ENCODE results near the gene GAPDH. TPM values are rescaled to one million over a fixed set of nuclear protein-coding genes. Genes with fewer than 3 reads are reported as not detected.

Gene GAPDH
- polyA plus RNA-seq, 1 of the 3 experiments (the other 2 are of a cell fraction): 8,077 TPM

DNA sequence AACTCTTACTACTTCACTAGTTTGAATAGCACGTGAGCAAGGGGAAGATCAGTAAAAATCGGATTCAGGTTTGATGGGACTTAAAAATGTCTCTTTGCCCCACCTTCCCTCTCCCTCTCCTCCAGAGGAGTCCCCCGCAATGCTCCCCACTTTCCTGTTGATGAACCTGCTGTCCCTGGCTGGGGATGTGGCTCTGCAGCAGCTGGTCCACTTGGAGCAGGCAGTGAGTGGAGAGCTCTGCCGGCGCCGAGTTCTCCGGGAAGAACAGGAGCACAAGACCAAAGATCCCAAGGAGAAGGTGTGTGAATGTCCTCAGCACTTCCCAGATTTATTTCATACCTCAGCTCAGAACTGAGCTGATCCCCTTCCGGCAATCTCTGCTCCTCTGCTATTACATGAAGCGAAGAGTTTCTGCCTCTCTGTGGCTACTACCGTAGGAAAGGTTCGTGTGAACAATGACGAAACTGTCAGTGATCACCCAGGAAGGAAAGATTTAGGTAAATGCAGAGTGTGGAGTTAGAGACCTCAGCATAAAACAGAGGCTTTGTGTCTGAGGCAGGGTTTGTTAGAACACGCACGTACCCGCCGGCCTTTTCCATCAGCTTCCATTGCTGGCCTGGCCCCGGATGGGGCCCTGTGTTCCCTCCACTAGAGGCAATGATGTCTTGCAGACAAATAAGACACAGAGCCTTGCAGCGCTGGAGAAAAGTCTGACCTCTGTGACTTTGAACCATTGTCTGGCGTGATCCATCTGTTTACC lies 7.4 kb upstream of the GAPDH start (continued):
- TF ChIP-seq ELF1 (IDR thresholded peaks at IDR 0.05) (no peak), NFIC (IDR thresholded peaks at IDR 0.05; ENCODE audit: borderline replicate concordance) (no peak), FOXJ3 (CRISPR knock-in tag; IDR thresholded peaks at IDR 0.05) (no peak), MXI1 (IDR thresholded peaks at IDR 0.05; ENCODE audit: low read depth, low read length) (no peak)

DNA sequence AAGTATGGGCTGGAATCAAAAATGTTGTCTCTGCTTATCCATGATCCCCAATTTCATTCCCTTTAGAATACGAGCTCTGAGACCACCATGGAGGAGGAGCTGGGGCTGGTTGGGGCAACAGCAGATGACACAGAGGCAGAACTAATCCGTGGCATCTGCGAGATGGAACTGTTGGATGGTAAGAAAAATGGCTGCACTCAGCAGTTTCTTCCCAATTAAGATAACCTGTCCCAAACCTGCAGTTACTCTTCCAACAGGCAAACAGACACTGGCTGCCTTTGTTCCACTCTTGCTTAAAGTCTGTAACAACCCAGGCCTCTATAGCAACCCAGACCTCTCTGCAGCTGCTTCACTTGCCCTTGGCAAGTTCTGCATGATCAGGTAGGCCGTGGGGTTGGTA lies 6.6 kb upstream of the GAPDH start:
- CTCF ChIA-PET: interaction anchor here (0.8 to 1.5 kb wide), 2 partner anchors 10 to 35 kb away, joined by 3 to 4 read pairs; no protein-coding TSS in a partner anchor
- no peak overlapping the region for H3K9ac ChIP-seq
- H3F3A ChIP-seq (replicated peaks; ENCODE audit: insufficient read depth): peaks cover 30% of the 10 kb centered on the region
- no peaks in the 10 kb centered on the region for H3K9me2 ChIP-seq
- H2AFZ ChIP-seq (ENCODE audit: low read depth): no peak overlapping the region
- TF ChIP-seq, protein P1, sequence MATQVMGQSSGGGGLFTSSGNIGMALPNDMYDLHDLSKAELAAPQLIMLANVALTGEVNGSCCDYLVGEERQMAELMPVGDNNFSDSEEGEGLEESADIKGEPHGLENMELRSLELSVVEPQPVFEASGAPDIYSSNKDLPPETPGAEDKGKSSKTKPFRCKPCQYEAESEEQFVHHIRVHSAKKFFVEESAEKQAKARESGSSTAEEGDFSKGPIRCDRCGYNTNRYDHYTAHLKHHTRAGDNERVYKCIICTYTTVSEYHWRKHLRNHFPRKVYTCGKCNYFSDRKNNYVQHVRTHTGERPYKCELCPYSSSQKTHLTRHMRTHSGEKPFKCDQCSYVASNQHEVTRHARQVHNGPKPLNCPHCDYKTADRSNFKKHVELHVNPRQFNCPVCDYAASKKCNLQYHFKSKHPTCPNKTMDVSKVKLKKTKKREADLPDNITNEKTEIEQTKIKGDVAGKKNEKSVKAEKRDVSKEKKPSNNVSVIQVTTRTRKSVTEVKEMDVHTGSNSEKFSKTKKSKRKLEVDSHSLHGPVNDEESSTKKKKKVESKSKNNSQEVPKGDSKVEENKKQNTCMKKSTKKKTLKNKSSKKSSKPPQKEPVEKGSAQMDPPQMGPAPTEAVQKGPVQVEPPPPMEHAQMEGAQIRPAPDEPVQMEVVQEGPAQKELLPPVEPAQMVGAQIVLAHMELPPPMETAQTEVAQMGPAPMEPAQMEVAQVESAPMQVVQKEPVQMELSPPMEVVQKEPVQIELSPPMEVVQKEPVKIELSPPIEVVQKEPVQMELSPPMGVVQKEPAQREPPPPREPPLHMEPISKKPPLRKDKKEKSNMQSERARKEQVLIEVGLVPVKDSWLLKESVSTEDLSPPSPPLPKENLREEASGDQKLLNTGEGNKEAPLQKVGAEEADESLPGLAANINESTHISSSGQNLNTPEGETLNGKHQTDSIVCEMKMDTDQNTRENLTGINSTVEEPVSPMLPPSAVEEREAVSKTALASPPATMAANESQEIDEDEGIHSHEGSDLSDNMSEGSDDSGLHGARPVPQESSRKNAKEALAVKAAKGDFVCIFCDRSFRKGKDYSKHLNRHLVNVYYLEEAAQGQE (IDR thresholded peaks at IDR 0.05; ENCODE audit: low read depth, low read length): no peak
- no peak for TF ChIP-seq TAF1 (IDR thresholded peaks at IDR 0.05; ENCODE audit: borderline replicate concordance, low read depth, low read length)
- TF ChIP-seq RXRA (IDR thresholded peaks at IDR 0.05; ENCODE audit: borderline replicate concordance, low read depth): no peak
- no peak for TF ChIP-seq YY1 (IDR thresholded peaks at IDR 0.05; ENCODE audit: low read depth)
- no peaks in the 10 kb centered on the region for H3K9me3 ChIP-seq
- peaks cover 7 to 10% of the 10 kb centered on the region in 2 experiments; a peak in 2 of 4 replicates for H3K4me1 ChIP-seq (ENCODE audit: control insufficient read depth in 1 of 2, insufficient read depth in 2 of 2, low read depth in 1 of 2, low read length in 1 of 2)
- DNase-seq: no peak
- H3K27ac ChIP-seq (ENCODE audit: low read depth in 2 of 2, low read length in 1 of 2): no peak overlapping the region
- WGBS (ENCODE audit: low lambda C conversion rate): 93% methylated on average over 4 of the region's 4 CpGs
- H3K36me3 ChIP-seq (replicated peaks in 1 of 2; ENCODE audit: control insufficient read depth in 1 of 2, insufficient read depth in 2 of 2, low read length in 1 of 2): peaks cover 57 to 80% of the 10 kb centered on the region in 2 experiments
- H4K20me1 ChIP-seq (ENCODE audit: insufficient read depth): no peaks in the 10 kb centered on the region
- no peak overlapping the region for H3K4me3 ChIP-seq (ENCODE audit: low read depth in 2 of 2, low read length in 1 of 2)
- no peak overlapping the region for H3K4me2 ChIP-seq
- H3K27me3 ChIP-seq (ENCODE audit: insufficient read depth): no peaks in the 10 kb centered on the region
- H3K79me2 ChIP-seq (ENCODE audit: insufficient read depth): peaks cover 14% of the 10 kb centered on the region
- POLR2A ChIA-PET: interaction anchor here (3.2 kb wide), 1 partner anchor 10 kb away, joined by 14 read pairs; no protein-coding TSS in a partner anchor

DNA sequence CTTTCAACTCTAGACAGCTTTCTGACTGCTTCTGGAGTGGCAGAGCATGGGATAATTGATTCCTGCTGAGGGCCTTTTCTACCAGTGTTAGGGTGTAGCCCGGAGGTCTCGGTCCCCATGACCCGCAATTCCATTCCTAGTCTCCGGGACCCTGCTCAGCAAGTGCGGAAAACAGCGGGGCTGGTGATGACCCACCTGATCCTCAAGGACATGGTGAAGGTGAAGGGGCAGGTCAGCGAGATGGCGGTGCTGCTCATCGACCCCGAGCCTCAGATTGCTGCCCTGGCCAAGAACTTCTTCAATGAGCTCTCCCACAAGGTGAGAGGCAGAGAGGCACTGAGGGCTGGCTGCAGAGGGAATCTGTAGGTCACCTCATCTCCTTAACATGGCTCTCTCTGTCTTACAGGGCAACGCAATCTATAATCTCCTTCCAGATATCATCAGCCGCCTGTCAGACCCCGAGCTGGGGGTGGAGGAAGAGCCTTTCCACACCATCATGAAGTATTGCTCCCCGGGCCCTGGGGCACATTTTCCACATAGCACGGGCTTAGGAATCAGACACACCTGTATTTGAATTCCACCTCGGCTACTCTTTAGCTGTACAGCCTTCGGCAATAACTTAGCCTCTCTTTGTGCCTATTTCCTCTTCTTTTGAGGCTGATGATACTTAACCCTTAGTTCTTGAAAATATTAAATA lies 5.6 kb upstream of the GAPDH start:
- ChIA-PET POLR2A (interaction anchor here (3.2 kb wide), 1 partner anchor 9 kb away, joined by 14 read pairs; no protein-coding TSS in a partner anchor), CTCF (interaction anchor here (1.0 to 1.7 kb wide), 2 partner anchors 9 to 10 kb away, joined by 3 to 9 read pairs; no protein-coding TSS in a partner anchor)

More for the DNA sequence above, 5.6 kb upstream of the GAPDH start:
- H3K79me2 ChIP-seq (ENCODE audit: insufficient read depth): peaks cover 23% of the 10 kb centered on the region
- H2AFZ ChIP-seq (ENCODE audit: low read depth): no peak overlapping the region
- no peaks in the 10 kb centered on the region for H3K9me2 ChIP-seq
- H3K4me2 ChIP-seq: no peak overlapping the region
- no peak overlapping the region for H3K9ac ChIP-seq
- no peaks in the 10 kb centered on the region for H3K9me3 ChIP-seq
- H3K27ac ChIP-seq (ENCODE audit: low read depth in 2 of 2, low read length in 1 of 2): no peak overlapping the region; a peak in 1 of 4 replicates
- peaks cover 39% of the 10 kb centered on the region for H3F3A ChIP-seq (replicated peaks; ENCODE audit: insufficient read depth)
- H4K20me1 ChIP-seq (ENCODE audit: insufficient read depth): no peaks in the 10 kb centered on the region
- 82% methylated on average over 13 of the region's 17 CpGs for WGBS (ENCODE audit: low lambda C conversion rate)
- no peak overlapping the region for H3K4me3 ChIP-seq (ENCODE audit: low read depth in 2 of 2, low read length in 1 of 2)
- H3K4me1 ChIP-seq (ENCODE audit: control insufficient read depth in 1 of 2, insufficient read depth in 2 of 2, low read depth in 1 of 2, low read length in 1 of 2): peaks cover 10 to 14% of the 10 kb centered on the region in 2 experiments; a peak in 2 of 4 replicates
- peaks cover 52 to 72% of the 10 kb centered on the region in 2 experiments for H3K36me3 ChIP-seq (replicated peaks in 1 of 2; ENCODE audit: control insufficient read depth in 1 of 2, insufficient read depth in 2 of 2, low read length in 1 of 2)
- TF ChIP-seq SIN3A (IDR thresholded peaks at IDR 0.05; ENCODE audit: borderline replicate concordance, low read depth, low read length) (no peak), FOSL2 (IDR thresholded peaks at IDR 0.05; ENCODE audit: borderline replicate concordance, low read depth) (no peak), FOXM1 (IDR thresholded peaks at IDR 0.05; ENCODE audit: low read depth) (no peak)
- TF ChIP-seq, protein P2, sequence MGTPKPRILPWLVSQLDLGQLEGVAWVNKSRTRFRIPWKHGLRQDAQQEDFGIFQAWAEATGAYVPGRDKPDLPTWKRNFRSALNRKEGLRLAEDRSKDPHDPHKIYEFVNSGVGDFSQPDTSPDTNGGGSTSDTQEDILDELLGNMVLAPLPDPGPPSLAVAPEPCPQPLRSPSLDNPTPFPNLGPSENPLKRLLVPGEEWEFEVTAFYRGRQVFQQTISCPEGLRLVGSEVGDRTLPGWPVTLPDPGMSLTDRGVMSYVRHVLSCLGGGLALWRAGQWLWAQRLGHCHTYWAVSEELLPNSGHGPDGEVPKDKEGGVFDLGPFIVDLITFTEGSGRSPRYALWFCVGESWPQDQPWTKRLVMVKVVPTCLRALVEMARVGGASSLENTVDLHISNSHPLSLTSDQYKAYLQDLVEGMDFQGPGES (IDR thresholded peaks at IDR 0.05; ENCODE audit: low read depth, low read length): no peak
- no peak for DNase-seq
- no peaks in the 10 kb centered on the region for H3K27me3 ChIP-seq (ENCODE audit: insufficient read depth)
